Keratinocyte (primary cell): ENCODE data around the gene FNDC8.

Experiments used
- CTCF ChIP-seq, 3 experiments: IDR thresholded peaks in 1 of 3; conservative IDR thresholded peaks in 1 of 3; optimal IDR thresholded peaks in 1 of 3; 2 replicates in 2 of 3; 3 replicates in 1 of 3; pipeline versions ENCODE3 to v1.5.1; 2011; ENCODE audit warnings: low read length in 3 of 3, mild to moderate bottlenecking in 3 of 3, moderate library complexity in 2 of 3, control low read depth in 1 of 3, inconsistent platforms in 1 of 3; ENCODE audit not compliant: insufficient read depth in 2 of 3; ENCODE audit errors: extremely low read depth in 1 of 3
- EZH2 ChIP-seq: IDR thresholded peaks from one replicate; pipeline ENCODE4 v1.6.1; 2012; ENCODE audit warnings: inconsistent platforms, mild to moderate bottlenecking, low read length, moderate library complexity

DNA sequence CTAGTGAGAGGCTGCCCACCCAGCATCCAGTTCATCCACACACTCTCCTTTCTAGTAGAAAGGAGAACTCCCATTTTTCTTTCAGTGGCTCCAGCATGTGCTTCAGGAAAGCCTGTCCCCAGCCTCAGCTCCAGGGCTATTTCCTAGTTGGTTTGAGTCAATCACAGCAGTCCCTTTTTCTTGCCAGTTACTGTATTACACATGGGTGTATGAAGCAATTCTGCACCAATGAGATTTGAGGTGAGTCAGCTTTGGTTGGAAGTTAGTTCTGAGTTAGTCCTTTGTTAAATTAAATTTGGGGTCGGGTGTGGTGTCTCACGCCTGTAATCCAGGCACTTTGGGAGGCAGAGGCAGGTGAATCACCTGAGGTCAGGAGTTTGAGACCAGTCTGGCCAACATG lies 26.5 kb upstream of the FNDC8 start:
- no peak for TF ChIP-seq EZH2
- TF ChIP-seq CTCF (optimal IDR thresholded peaks at IDR 0.05 in 1 of 3, IDR thresholded peaks at IDR 0.05 in 1 of 3, conservative IDR thresholded peaks at IDR 0.05 in 1 of 3; ENCODE audit: extremely low read depth in 1 of 3, insufficient read depth in 2 of 3, low read length in 3 of 3): no peak
